ENCODE measurements around the gene COL20A1.

Gene COL20A1

GRCh38 chr20:63369024-63369530 lies 76.1 kb downstream of the COL20A1 start:
- ChIA-PET CTCF (no interaction called here), POLR2A (no interaction called here)
- H3K4me3 ChIP-seq (ENCODE audit: low read depth, low read length), result no peak overlapping the region
- TF ChIP-seq CTCF (IDR thresholded peaks at IDR 0.05; ENCODE audit: insufficient read depth, low read length, missing control alignments), result no peak
- DNase-seq (ENCODE audit: low read depth, low spot score), result no peak

GRCh38 chr20:63369724-63370617 lies 77.0 kb downstream of the COL20A1 start:
- TF ChIP-seq CTCF (IDR thresholded peaks at IDR 0.05; ENCODE audit: insufficient read depth, low read length, missing control alignments), result no peak
- no peak for DNase-seq (ENCODE audit: low read depth, low spot score)
- CTCF ChIA-PET, result interaction anchor here (2.0 kb wide), 1 partner anchor 12 kb away, joined by 16 read pairs; no protein-coding TSS in a partner anchor
- H3K4me3 ChIP-seq (ENCODE audit: low read depth, low read length), result no peak overlapping the region
- POLR2A ChIA-PET, result no interaction called here

- no peak for DNase-seq (ENCODE audit: low read depth, low spot score)
- POLR2A ChIA-PET, result no interaction called here
- no peak for TF ChIP-seq CTCF (IDR thresholded peaks at IDR 0.05; ENCODE audit: insufficient read depth, low read length, missing control alignments)
- CTCF ChIA-PET, result interaction anchor here (2.0 kb wide), 1 partner anchor 12 kb away, joined by 16 read pairs; no protein-coding TSS in a partner anchor
- no peak overlapping the region for H3K4me3 ChIP-seq (ENCODE audit: low read depth, low read length)
Observed at GRCh38 chr20:63370618-63371187, 77.7 kb downstream of the COL20A1 start.

GRCh38 chr20:63371291-63371865 lies 78.4 kb downstream of the COL20A1 start:
- DNase-seq (ENCODE audit: low read depth, low spot score), result no peak
- ChIA-PET CTCF (interaction anchor here (2.0 kb wide), 1 partner anchor 11 kb away, joined by 16 read pairs; no protein-coding TSS in a partner anchor), POLR2A (no interaction called here)
- no peak overlapping the region for H3K4me3 ChIP-seq (ENCODE audit: low read depth, low read length)
- TF ChIP-seq CTCF (IDR thresholded peaks at IDR 0.05; ENCODE audit: insufficient read depth, low read length, missing control alignments), result no peak

GRCh38 chr20:63372971-63373885 lies 80.2 kb downstream of the COL20A1 start:
- CTCF ChIA-PET, result interaction anchor here (1.0 kb wide), 1 partner anchor 9 kb away, joined by 3 read pairs; no protein-coding TSS in a partner anchor

More at GRCh38 chr20:63372971-63373885, 80.2 kb downstream of the COL20A1 start:
- no peak for DNase-seq (ENCODE audit: low read depth, low spot score)
- no peak overlapping the region for H3K4me3 ChIP-seq (ENCODE audit: low read depth, low read length)
- TF ChIP-seq CTCF (IDR thresholded peaks at IDR 0.05; ENCODE audit: insufficient read depth, low read length, missing control alignments), result no peak
- POLR2A ChIA-PET, result no interaction called here
